GM12873 (cell line): ENCODE results near the gene GALNT10.
A peak's percentile ranks its signal among the peaks of the same experiment; 100 is the strongest.

ENCODE experiments used
- TF ChIP-seq, protein P1 (sequence below): IDR thresholded peaks from 2 replicates; pipeline ENCODE4 v1.5.1; 2012; ENCODE audit warnings: low read depth, mild to moderate bottlenecking, moderate library complexity, low read length, control low read depth; ENCODE audit not compliant: insufficient read depth; ENCODE audit errors: missing control alignments

The GALNT10 gene

DNA sequence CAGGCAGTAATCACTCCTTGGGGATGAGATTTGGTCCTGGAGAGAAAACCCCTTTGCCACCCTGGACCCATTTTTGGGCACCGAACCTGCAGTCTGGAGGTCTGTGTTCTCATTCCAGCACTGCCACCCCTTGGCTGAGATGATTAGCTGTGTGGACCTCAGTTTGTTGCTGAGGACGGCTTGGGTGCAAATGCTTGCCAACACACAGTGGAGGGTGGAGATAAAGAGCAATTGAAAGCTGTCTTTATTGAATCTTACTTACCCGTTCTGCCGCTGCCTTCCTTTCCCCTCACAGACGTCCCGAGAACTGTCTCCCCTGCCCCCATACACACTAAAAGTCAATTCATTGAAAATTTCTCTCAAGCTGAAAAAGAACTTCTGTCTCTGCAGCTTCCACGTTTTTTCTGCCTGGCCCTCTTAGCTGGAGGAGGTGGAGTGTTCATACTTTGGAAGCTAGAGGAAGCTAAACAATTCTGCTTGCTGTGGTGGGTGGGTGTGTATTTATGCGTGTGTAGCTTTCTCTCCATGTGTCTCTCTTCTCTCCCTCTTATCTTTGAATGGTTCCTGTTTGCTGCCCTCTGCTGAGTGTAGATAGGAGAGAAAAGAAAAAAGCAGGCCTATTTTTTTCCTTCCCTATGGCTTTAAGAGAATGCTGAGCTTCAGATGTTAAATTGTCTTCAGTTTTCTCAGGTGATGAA, 6.6 kb downstream of the GALNT10 start:
- TF ChIP-seq, protein P1, sequence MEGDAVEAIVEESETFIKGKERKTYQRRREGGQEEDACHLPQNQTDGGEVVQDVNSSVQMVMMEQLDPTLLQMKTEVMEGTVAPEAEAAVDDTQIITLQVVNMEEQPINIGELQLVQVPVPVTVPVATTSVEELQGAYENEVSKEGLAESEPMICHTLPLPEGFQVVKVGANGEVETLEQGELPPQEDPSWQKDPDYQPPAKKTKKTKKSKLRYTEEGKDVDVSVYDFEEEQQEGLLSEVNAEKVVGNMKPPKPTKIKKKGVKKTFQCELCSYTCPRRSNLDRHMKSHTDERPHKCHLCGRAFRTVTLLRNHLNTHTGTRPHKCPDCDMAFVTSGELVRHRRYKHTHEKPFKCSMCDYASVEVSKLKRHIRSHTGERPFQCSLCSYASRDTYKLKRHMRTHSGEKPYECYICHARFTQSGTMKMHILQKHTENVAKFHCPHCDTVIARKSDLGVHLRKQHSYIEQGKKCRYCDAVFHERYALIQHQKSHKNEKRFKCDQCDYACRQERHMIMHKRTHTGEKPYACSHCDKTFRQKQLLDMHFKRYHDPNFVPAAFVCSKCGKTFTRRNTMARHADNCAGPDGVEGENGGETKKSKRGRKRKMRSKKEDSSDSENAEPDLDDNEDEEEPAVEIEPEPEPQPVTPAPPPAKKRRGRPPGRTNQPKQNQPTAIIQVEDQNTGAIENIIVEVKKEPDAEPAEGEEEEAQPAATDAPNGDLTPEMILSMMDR: peak; percentile 46

DNA sequence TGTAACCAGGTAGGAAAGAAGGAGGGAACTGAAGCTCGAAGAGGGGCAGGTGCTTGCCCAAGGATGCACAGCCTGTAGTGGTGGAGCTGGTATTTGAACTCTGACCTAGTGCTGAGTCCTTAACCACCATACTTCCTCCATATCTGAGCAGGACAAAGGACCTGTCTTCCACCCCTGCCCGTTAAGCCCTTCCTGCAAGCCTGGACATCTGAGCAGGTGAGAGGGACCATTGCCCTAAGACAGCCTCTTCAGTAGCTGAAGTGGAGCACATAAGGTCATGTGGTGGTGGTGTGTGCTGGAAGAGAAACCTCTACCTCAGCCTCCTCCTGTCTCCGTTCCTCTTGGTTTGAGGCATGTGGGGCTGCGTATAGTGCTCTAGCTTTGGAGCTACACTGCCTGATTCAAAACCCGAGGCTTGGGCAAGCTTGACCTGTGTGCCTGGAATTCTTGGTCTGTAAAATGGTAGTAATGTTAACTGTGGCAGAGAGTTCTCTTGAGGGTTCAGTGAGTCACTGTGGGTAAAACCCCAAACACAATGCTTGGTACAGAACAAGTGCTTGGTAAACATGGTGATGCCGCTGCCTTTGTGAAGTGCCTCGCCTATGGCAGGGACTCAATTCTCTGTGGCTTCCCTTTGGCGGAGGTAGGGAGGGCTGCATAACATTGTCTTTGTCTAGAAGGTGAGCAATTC, 7.4 kb downstream of the GALNT10 start:
- TF ChIP-seq, protein P1: no peak

DNA sequence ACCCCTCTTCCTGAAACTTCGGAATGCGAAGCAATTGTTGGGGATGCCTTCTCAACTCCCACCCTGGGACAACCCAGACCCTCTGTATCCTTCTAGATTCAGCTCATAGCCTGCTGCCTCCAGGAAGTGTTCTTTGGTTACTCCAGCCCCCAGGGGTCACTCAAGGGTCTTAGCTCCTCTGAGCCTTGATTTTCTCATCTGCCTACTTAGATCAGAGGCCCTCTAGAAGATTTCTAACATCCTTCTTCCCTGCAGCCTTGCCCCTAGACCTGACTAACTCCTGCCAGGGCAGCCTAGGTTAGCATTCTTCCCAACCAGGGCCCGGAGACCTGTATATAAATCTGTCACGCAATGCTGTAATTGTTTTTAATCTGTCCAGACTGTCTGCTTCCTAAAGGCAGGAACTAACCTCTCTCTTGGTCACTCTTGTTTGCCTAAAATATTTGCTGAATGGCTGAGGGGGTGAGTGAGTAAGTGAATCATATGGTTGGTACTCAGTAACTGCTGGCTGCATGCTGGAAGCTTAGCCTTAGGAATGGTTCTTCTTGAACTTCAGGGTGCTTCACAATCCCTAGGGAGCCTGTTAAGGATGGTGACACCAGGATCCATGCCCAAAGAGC, 8.2 kb downstream of the GALNT10 start:
- TF ChIP-seq, protein P1: no peak

DNA sequence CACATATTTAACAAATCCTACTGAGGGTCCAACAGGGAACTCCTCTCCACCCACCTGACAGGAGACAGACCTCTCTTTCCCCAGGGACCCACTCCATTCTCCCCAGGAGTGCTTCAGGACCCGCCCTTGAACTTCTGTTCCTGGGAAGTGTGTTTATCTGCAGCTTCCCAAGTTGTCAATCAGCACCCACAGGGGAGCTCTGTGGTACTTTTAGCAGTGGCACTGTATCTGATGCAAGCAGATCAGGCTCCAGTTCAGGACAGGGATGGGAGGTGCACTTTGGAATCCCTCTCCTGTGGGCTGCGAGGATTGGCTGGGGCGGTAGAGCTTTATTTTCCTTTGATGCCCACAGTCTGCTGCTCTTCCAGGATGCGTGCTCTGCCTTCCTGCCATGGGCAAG, 8.7 kb downstream of the GALNT10 start:
- TF ChIP-seq, protein P1: no peak

DNA sequence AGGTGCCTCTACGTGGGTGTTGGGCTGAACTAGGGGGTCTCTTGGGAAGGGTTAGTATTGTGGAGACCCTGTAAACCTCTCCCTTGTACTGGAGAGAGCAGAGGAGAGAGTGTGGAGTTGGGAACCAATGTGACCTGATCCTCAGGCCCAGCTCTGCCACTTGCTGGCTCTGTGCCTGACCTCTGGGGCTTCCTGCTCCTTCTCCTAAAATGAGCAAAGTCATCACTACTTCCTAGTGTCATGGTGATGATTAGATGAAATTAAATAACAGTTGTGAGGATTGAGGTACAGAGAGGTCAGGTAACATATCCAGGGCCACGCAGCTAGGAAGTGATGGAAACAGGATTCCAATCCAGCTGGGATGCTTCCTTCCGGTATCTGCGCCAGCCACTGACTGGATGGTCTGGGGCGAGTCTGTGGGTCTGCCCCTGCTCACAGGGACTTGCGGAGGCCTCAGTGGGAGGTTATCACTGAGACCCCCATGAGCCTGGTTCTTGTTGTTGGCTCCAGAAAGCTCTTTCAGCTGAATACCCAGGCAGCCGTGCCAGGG, 9.2 kb downstream of the GALNT10 start:
- TF ChIP-seq, protein P1: no peak

DNA sequence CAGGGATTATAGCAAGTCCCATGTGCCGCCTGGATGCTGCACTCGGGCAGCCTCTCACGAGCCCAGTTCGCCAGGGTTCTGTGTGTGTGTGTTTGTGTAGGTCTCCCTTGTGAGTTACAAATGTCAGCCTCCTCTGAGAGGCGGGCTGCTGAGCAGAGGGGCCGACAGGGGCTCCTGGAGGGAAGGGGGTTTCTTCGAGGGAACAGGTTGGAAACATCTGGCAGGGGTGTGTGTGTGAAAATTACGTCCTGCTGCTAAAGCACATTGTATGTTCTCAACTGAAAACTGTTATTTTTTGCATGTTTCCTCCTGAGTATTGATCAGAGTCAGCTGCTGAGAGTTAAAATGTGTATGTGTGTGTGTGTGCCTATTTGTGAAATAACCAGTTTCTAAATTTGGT, 9.7 kb downstream of the GALNT10 start:
- TF ChIP-seq, protein P1: no peak

DNA sequence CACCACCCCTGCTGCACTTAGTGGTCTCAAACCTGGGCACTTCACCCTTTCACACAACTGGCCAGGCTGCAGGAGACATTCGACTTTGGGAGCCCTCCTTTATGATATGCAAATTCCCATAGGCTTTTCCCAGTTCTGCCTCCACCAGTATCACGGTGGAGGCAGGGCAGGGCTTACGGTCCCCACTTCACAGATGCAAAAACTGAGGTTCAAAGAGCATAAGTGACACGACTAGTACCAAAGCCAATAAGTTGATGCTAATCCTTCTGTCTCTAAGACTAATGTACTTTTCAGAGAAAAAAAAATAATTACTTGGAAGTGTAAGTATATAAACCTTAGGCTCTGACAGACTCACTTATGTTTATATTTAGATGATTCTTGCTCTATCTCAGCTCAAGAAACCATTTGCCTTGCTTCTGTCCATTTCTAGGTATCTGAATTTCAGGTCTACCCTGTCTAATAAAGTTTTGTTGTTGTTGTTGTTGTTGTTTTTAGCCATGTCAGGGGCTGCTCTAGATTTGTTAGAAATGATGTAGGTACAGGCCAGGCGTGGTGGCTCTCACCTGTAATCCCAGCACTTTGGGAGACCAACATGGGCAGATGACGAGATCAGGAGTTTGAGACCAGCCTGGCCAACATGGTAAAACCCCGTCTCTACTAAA, 10.7 kb downstream of the GALNT10 start:
- TF ChIP-seq, protein P1: no peak
